ENCODE results near the gene THSD8. TPM values are rescaled to one million over a fixed set of nuclear protein-coding genes. Genes with fewer than 3 reads are reported as not detected.
A peak's percentile ranks its signal among the peaks of the same experiment; 100 is the strongest.
"Not testable (repeated sequence)": the region's sequence is repeated elsewhere in the genome, so short reads cannot be mapped to it uniquely, and the experiment has no call there.

The THSD8 gene
- total RNA-seq, 1 donor from 2014 or later, result 34.7 TPM

DNA sequence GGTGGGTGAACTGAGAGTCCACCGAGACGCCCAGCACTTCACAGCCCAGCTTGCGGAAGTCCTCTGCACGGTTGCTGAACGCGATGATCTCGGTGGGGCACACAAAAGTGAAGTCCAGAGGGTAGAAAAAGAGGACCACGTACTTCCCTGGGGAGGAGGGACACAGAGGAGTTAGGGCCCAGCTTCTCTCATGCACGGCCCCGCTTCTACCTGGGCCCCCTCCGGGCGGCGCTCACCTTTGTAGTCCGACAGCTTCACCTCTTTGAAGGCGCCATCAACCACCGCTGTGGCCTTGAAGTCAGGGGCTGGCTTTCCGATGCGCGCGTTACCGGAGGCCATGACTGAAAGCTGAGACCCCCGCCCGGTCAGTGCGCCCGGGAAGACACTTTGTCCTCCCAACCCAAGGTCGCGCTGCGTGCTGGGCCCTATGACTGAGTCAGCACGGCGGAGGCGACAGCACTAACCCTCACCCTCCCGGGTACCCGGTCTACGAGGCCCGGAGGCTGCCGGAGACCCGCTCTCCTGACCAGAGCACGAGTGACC is 875 bp upstream of the THSD8 start:
- H3K27me3 Mint-ChIP-seq (ENCODE audit: low read depth), result peaks cover 3% of the 10 kb centered on the region
- no peaks in the 10 kb centered on the region for H3K9me3 Mint-ChIP-seq
- no peaks in the 10 kb centered on the region for H3K36me3 Mint-ChIP-seq (ENCODE audit: low read depth)
- peak overlapping the region; percentile 81 for H3K27ac Mint-ChIP-seq (ENCODE audit: unreplicated experiment)
- no peak for DNase-seq (ENCODE audit: low read depth, low spot score)
- H3K4me3 Mint-ChIP-seq, result peak overlapping the region; percentile 94
- peaks cover 25% of the 10 kb centered on the region for H3K4me1 Mint-ChIP-seq
- TF ChIP-seq, protein P1, sequence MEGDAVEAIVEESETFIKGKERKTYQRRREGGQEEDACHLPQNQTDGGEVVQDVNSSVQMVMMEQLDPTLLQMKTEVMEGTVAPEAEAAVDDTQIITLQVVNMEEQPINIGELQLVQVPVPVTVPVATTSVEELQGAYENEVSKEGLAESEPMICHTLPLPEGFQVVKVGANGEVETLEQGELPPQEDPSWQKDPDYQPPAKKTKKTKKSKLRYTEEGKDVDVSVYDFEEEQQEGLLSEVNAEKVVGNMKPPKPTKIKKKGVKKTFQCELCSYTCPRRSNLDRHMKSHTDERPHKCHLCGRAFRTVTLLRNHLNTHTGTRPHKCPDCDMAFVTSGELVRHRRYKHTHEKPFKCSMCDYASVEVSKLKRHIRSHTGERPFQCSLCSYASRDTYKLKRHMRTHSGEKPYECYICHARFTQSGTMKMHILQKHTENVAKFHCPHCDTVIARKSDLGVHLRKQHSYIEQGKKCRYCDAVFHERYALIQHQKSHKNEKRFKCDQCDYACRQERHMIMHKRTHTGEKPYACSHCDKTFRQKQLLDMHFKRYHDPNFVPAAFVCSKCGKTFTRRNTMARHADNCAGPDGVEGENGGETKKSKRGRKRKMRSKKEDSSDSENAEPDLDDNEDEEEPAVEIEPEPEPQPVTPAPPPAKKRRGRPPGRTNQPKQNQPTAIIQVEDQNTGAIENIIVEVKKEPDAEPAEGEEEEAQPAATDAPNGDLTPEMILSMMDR (conservative IDR thresholded peaks at IDR 0.05), result no peak

DNA sequence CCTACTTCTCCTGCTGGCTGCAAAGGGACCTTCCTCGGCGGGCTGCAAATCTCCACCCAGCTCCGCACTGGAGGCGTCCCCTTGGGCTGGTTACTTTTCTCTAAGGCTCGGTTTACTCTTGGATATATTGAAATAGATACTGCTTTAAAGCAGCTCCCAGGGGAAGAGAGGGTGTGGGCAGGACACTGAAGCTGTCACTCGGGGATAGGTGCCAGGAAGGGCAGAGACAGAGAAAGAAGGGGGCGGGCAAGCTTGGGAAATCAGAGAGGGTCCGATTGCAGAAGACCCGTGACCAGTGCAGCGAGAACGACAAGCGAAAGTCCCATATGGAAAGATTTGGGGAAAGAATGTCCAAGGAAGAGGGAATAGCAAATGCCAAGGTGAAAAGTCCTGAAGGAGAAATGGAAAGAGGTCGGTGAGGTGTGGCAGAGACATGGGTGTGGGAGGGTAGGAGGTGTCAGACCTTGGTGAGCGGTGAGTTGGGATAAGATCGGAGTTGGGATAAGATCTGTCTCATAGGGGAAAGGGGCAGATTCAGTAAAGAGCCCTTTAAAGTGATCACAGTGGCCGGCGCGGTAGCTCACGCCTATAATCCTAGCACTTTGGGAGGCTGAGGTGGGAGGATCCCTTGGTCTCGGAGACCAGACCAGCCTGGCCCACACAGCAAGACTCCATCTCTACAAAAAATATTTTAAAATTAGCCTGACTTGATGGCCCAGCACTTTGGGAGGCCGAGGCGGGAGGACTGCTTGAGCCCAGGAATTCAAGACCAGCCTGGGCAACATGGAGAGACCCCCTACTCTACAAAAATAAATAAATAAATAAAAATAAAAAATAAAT is 618 bp downstream of the THSD8 start:
- no peak for DNase-seq (ENCODE audit: low read depth, low spot score)
- no peaks in the 10 kb centered on the region for H3K27me3 Mint-ChIP-seq (ENCODE audit: low read depth)
- no peak overlapping the region for H3K27ac Mint-ChIP-seq (ENCODE audit: unreplicated experiment)
- peaks cover 3% of the 10 kb centered on the region for H3K36me3 Mint-ChIP-seq (ENCODE audit: low read depth)
- TF ChIP-seq, protein P1 (conservative IDR thresholded peaks at IDR 0.05), result no peak
- peak overlapping the region; percentile 94 for H3K4me3 Mint-ChIP-seq
- no peaks in the 10 kb centered on the region for H3K9me3 Mint-ChIP-seq
- H3K4me1 Mint-ChIP-seq, result peaks cover 29% of the 10 kb centered on the region

DNA sequence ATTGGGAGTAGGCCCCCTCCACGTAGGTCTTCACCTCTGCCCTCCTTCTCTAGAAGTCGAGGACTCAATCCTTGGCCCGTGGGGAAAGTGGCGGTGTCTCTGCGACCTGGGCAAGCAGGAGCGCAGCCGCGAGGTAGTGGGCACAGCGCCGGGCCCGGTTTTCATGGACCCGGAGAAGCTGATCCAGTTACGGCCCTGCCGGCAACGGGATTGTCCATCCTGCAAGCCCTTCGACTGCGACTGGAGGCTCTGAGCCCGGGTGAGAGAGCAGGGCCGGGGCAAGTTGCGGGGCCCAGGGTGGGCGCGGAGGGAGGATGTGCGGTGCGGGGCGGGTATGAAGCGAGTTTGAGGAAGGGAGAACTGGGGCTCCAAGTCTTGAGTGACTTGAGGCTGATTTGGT is 2.2 kb downstream of the THSD8 start:
- Mint-ChIP-seq H3K4me3 (peak overlapping the region; percentile 57), H3K27me3 (ENCODE audit: low read depth) (no peaks in the 10 kb centered on the region), H3K9me3 (no peaks in the 10 kb centered on the region), H3K36me3 (ENCODE audit: low read depth) (peaks cover 8% of the 10 kb centered on the region), H3K4me1 (peaks cover 33% of the 10 kb centered on the region), H3K27ac (ENCODE audit: unreplicated experiment) (no peak overlapping the region)
- TF ChIP-seq, protein P1 (conservative IDR thresholded peaks at IDR 0.05), result no peak
- DNase-seq (ENCODE audit: low read depth, low spot score), result no peak

DNA sequence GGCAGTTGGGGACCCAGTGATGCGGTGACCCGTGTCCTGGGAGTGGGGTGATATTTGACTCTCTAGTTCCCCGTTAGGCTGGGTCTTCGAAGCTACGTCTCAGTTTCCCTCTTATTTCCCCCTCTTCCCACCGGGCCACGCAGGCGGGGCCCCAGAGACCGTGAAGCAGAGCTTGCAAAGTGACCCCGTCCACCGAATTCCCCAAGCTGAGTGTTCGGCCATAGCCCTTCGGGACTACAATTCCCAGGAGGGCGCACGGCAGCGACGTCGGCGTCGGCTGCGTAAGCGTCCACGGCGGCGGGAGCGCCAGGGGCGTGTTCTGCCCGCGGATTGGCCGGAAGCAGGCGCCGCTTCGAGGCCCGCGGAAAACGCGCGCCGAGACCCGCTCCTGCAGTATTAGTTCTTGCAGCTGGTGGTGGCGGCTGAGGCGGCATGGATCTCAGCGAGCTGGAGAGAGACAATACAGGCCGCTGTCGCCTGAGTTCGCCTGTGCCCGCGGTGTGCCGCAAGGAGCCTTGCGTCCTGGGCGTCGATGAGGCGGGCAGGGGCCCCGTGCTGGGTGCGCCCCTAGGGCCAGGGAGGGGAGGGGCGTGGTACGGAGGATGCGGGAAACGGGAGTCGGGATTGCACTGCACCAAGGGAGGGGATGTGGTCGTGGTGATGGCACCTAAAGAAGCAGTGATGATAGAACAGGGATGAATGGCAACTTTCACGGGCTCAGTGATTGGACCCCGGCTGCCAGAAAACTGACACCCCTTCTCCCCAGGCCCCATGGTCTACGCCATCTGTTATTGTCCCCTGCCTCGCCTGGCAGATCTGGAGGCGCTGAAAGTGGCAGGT is 4.6 kb downstream of the THSD8 start, which contains the start of gene RNASEH2A:
Gene RNASEH2A, plus strand, starts transcription at position 343 of the 840 bp plus-strand sequence. Its CDS starts 90 bp downstream, at position 433.
- H3K27ac Mint-ChIP-seq (ENCODE audit: unreplicated experiment), result peak within 1 kb of the TSS; percentile 99
- TF ChIP-seq, protein P1 (conservative IDR thresholded peaks at IDR 0.05), result no peak
- H3K4me1 Mint-ChIP-seq, result peaks cover 25% of the 10 kb centered on the region
- no peaks in the 10 kb centered on the region for H3K9me3 Mint-ChIP-seq
- peak; percentile 86 for DNase-seq (ENCODE audit: low read depth, low spot score)
- H3K4me3 Mint-ChIP-seq, result peak within 1 kb of the TSS; percentile 98
- peaks cover 8% of the 10 kb centered on the region for H3K36me3 Mint-ChIP-seq (ENCODE audit: low read depth)
- H3K27me3 Mint-ChIP-seq (ENCODE audit: low read depth), result no peaks in the 10 kb centered on the region

DNA sequence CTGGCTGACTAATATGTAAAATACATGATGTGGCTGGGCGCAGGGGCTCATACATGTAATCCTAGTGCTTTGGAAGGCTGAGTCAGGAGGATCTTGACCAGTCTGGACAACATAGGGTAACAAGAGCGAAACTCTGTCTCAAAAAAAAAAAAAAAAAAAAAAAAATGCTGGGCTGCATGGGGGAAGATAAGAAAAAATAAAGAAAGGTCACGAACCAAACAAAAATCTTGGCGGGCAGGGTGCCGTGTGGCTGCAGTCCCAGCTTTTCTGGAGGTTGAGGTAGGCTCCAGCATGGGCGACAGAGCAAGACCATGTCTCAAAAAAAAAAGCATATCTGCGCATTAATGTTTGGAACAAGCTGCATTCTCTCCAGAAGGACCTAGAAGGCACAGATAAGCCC is 13.2 kb downstream of the THSD8 start:
- Mint-ChIP-seq H3K27ac (ENCODE audit: unreplicated experiment) (no peak overlapping the region), H3K4me3 (no peak overlapping the region), H3K4me1 (no peaks in the 10 kb centered on the region), H3K36me3 (ENCODE audit: low read depth) (peaks cover 2% of the 10 kb centered on the region), H3K9me3 (no peaks in the 10 kb centered on the region), H3K27me3 (ENCODE audit: low read depth) (no peaks in the 10 kb centered on the region)
- DNase-seq (ENCODE audit: low read depth, low spot score), result no peak
- TF ChIP-seq, protein P1 (conservative IDR thresholded peaks at IDR 0.05), result no peak

DNA sequence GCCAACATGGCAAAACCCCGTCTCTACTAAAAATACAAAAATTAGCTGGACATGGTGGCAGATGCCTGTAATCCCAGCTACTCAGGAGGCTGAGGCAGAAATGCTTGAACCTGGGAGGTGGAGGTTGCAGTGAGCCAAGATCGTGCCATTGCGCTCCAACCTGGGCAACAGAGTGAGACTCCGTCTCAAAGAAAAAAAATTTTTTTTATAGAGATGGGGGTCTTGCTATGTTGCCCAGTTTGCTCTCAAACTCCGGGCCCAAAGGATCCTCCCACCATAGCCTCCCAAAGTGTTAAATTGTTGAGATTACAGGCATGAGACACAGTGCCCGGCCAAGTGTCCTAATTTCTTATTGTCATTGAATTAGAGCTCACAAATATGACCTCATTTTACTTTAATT is 15.3 kb downstream of the THSD8 start:
- not testable (repeated sequence) for H3K36me3 Mint-ChIP-seq (ENCODE audit: low read depth); DNase-seq (ENCODE audit: low read depth, low spot score); H3K27ac Mint-ChIP-seq (ENCODE audit: unreplicated experiment); H3K4me1 Mint-ChIP-seq; H3K27me3 Mint-ChIP-seq (ENCODE audit: low read depth); H3K4me3 Mint-ChIP-seq; H3K9me3 Mint-ChIP-seq

DNA sequence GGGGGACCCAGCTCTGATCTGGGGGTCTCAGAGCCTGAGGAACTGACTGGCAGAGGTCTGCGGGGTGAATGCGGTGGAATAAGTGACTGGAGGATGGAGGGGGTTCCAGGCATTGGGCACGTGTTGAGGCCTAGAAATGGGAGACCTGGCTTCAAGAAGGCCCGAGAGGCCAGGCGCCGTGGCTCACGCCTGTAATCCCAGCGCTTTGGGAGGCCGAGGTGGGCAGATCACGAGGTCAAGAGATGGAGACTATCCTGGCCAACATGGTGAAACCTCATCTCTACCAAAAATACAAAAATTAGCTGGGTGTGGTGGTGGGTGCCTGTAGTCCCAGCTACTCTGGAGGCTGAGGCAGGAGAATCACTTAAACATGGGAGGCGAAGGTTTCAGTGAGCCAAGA is 15.9 kb downstream of the THSD8 start:
- not testable (repeated sequence) for H3K27me3 Mint-ChIP-seq (ENCODE audit: low read depth); H3K27ac Mint-ChIP-seq (ENCODE audit: unreplicated experiment); H3K4me1 Mint-ChIP-seq; H3K9me3 Mint-ChIP-seq; H3K36me3 Mint-ChIP-seq (ENCODE audit: low read depth); DNase-seq (ENCODE audit: low read depth, low spot score); H3K4me3 Mint-ChIP-seq

Measured in neural crest cell (in vitro differentiated cells).